GM12801 (cell line): ENCODE results near the gene FILIP1L.

Experiments
- TF ChIP-seq, protein P1 (sequence below): IDR thresholded peaks from one replicate; pipeline ENCODE4 v1.5.1; 2011; ENCODE audit warnings: control low read depth; ENCODE audit not compliant: insufficient read length; ENCODE audit errors: extremely low read depth

Gene FILIP1L

DNA sequence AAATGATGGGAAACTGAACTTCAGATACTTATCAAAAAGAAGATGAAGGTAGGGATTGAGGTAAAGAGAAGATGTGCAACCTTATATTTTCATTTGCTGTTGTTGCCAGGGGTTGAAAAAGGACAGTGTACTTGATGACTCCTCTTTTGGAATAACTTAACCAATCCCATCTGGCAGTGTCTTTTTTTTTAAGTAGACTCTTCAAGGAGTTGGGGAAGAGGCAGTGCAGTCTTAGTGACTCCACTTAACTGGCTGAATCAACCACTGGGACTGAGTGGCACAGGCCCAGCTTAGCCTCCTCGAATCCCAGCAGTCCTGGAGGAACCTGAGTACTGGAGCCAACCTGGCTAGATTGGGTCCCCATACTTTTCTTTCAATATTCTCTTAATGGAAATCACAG, 27.3 kb upstream of the FILIP1L start:
- TF ChIP-seq, protein P1, sequence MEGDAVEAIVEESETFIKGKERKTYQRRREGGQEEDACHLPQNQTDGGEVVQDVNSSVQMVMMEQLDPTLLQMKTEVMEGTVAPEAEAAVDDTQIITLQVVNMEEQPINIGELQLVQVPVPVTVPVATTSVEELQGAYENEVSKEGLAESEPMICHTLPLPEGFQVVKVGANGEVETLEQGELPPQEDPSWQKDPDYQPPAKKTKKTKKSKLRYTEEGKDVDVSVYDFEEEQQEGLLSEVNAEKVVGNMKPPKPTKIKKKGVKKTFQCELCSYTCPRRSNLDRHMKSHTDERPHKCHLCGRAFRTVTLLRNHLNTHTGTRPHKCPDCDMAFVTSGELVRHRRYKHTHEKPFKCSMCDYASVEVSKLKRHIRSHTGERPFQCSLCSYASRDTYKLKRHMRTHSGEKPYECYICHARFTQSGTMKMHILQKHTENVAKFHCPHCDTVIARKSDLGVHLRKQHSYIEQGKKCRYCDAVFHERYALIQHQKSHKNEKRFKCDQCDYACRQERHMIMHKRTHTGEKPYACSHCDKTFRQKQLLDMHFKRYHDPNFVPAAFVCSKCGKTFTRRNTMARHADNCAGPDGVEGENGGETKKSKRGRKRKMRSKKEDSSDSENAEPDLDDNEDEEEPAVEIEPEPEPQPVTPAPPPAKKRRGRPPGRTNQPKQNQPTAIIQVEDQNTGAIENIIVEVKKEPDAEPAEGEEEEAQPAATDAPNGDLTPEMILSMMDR, result no peak

DNA sequence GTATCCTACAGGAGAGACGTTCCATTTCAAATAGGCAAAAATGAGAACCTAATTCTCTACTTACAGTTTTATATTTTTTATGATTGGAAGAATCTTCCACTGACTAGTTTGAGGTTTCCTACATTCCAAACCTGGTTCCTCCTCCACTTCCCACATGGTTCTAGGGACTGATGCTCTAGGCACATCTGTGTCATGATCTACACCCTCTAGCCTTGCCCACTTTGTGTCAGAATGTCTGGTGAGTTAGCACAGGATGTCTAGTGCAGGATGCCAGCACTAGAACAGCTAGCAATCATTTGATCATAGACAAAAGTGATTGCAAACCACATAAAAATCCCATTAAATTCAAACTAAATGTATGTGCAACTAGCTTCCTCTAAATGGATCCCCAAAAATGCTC, 26.7 kb upstream of the FILIP1L start:
- TF ChIP-seq, protein P1, result no peak

DNA sequence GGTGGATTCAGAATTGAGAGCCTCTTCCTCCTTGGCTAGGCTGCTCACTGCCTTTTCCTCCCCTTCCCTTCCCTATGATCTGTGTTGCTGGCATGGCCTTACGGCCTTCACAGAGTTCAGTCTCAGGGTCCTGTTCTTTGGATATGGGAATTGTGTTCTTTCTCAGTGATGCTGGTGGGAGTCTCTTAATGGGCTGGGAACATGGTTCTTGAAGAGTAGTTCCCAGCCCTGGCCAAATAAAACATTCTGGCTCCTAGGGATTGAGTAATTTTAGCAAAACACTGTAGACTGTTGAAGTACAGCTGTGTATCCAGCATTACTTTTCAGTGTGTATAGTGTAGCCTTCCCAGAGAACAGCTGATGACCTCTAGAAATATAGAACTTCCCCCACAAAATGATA, 22.6 kb upstream of the FILIP1L start:
- TF ChIP-seq, protein P1, result no peak

DNA sequence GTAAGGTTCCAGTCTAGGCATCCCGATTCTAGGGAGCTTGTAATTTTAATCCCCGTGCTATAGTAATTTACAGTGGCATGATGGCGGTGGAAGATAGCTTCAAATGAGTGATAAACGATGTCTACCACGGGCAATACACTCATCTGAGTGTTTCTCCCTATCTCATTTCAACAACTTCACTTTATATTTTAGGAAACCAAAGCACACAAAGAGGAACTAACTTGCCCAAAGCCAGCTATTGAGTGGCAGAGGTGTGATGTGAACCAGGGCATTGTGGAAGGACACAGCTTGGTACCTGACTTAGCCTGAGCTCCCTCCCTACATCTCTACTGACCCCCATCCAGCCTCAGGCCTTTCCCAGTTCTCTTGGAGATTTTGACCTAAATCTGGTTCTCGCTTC, 16.9 kb upstream of the FILIP1L start:
- TF ChIP-seq, protein P1, result no peak

DNA sequence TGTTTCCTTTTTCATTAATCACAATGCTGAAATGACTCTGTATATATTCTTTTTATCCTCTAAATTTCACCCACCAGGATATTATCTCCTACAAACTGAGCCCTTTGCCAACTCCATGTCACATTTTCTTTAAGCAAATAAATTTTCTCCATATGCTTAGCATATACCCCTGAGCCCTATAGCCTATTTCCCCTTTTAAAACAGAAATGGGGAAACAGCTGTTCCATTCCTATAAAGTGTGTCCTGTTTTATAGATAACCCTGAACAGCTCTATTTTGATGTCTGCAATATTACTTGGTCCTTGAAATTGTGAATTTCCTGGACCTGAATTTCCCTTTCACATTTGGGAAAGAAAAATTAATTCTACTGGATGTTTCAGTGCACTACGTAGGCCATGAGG, 15.6 kb upstream of the FILIP1L start:
- TF ChIP-seq, protein P1, result no peak

DNA sequence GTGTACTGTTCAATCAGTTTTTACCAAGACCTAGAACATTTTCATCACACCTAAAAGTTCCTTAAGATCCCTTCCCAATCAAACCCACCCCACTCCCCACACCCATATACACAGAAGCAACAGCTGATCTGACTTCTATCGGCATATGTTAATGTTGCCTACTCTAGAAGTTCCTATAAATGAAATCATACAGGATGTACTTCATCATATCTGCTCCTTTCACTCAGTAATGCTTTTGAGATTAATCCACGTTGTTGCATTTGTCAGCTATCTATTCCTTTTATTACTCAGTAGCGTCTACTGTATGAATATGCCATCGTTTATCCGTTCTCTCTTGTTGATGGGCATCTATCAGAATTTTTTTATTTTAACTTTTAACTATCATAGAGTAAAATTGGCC, 14.3 kb upstream of the FILIP1L start:
- TF ChIP-seq, protein P1, result no peak

DNA sequence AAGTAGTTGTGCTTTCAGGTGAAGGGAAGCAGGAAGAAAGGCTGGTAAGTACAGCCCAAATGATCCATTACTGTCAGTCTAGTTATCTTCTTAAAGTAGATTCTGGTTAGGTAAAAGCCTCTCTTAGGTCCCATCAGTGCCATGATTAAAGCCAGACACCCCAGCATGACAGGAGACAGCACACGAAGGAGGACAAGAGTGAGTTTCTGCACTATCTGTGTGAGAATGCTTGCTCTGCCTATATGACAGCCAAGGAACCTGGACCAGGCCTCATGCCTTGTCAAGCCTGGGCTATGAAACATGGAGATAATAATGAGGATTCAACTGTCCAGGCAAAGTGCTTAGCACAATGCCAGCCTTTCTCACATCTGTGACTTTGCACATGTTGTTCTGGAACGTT, 13.5 kb upstream of the FILIP1L start:
- TF ChIP-seq, protein P1, result no peak
